K562 (cell line): Measurements from ENCODE around the gene TACC3. TPM values are rescaled to one million over a fixed set of nuclear protein-coding genes. Genes with fewer than 3 reads are reported as not detected.
A peak's percentile ranks its signal among the peaks of the same experiment; 100 is the strongest.

Experiments
- ATAC-seq: fragments of 200-7000 bp; cut with Tn5 transposase; 3 replicates; pipeline ENCODE4 v1.9.1; 2020; ENCODE audit warnings: moderate library complexity
- BruUV-seq: library from RNA; stranded (reverse); fragments of 400-500 nt; replicated peaks from 2 replicates; lab custom pipeline; 2021; lab: Mats Ljungman, UMichigan
- CTCF ChIA-PET: fragments of 300-600 bp; formaldehyde crosslinking; extraction: SDS; loops from one replicate; lab custom pipeline; 2021; ENCODE audit warnings: low intra/inter-chr PET ratio; lab: Yijun Ruan, JAX
- POLR2A ChIA-PET: fragments of 300-600, 350-650 bp; sonication (Branson Sonifier 250); formaldehyde crosslinking; extraction: SDS; loops from one replicate; lab custom pipeline; 2021; ENCODE audit warnings: antibody characterized with exemption, inconsistent platforms; lab: Yijun Ruan, JAX
- DNase-seq, 4 experiments: peaks; one replicate each; pipeline versions ENCODE4 v3.0.0 to v3.0.0-alpha.2; 2011 to 2018; ENCODE audit warnings: low spot score in 3 of 4, mixed read lengths in 3 of 4; ENCODE audit errors: extremely low read depth in 1 of 4
- FAIRE-seq: peaks from 2 replicates; lab custom pipeline; 2011; peaks lifted over from hg19 to GRCh38; lab: Jason Lieb, UNC
- H2AFZ ChIP-seq: 2 replicates; pipeline ENCODE4 v1.6.0; 2011; ENCODE audit warnings: low read depth, low read length, control low read depth, inconsistent platforms
- H3K27ac ChIP-seq: fragments of 200-600 bp; 3 replicates; pipeline ENCODE4 v1.8.0; 2011; ENCODE audit warnings: low read depth, mild to moderate bottlenecking, control low read depth, inconsistent platforms, low read length, moderate library complexity, mixed read lengths; ENCODE audit errors: extremely low read depth
- H3K27me3 ChIP-seq, 2 experiments: fragments of 300-600 bp in 1 of 2; 2 replicates in 1 of 2; 3 replicates in 1 of 2; pipeline versions ENCODE4 v1.6.0 to v1.8.0; 2011; ENCODE audit warnings: inconsistent platforms in 2 of 2, low read length in 2 of 2, mild to moderate bottlenecking in 1 of 2, mixed read lengths in 1 of 2, moderate library complexity in 1 of 2; ENCODE audit not compliant: control insufficient read depth in 2 of 2, insufficient read depth in 2 of 2
- H3K36me3 ChIP-seq: fragments of 300-600 bp; 3 replicates; pipeline ENCODE4 v1.8.0; 2011; ENCODE audit warnings: mild to moderate bottlenecking, low read length, inconsistent platforms; ENCODE audit not compliant: control insufficient read depth, insufficient read depth
- H3K4me1 ChIP-seq, 2 experiments: fragments of 200-600 bp in 1 of 2; replicated peaks in 1 of 2; 2 replicates in 1 of 2; 3 replicates in 1 of 2; pipeline versions ENCODE4 v1.5.1 to v1.8.0; 2011; ENCODE audit warnings: inconsistent platforms in 2 of 2, low read length in 2 of 2, mild to moderate bottlenecking in 1 of 2, mixed read lengths in 1 of 2, moderate library complexity in 1 of 2; ENCODE audit not compliant: control insufficient read depth in 2 of 2, insufficient read depth in 2 of 2
- H3K4me2 ChIP-seq: 2 replicates; pipeline ENCODE4 v1.6.1; 2011; ENCODE audit warnings: low read length, control low read depth, inconsistent platforms, mixed read lengths; ENCODE audit not compliant: insufficient read depth
- H3K4me3 ChIP-seq: fragments of 200-600 bp; sonication (generic), shearing (Covaris generic); 2 replicates; pipeline ENCODE4 v1.5.1; 2016; ENCODE audit warnings: control low read depth, inconsistent platforms
- H3K79me2 ChIP-seq: fragments of 200-600 bp; 3 replicates; pipeline ENCODE4 v1.8.0; 2011; ENCODE audit warnings: low read length, inconsistent platforms; ENCODE audit not compliant: control insufficient read depth, insufficient read depth
- H3K9ac ChIP-seq, 2 experiments: 2 replicates each; pipeline versions ENCODE4 v1.6.0 to v1.6.1; 2011; ENCODE audit warnings: low read depth in 2 of 2, low read length in 2 of 2, control low read depth in 1 of 2, inconsistent platforms in 1 of 2, mild to moderate bottlenecking in 1 of 2, mixed read lengths in 1 of 2; ENCODE audit not compliant: insufficient read depth in 1 of 2
- H3K9me1 ChIP-seq: one replicate; pipeline ENCODE4 v1.6.0; 2011; ENCODE audit warnings: inconsistent platforms, mild to moderate bottlenecking, low read length, moderate library complexity; ENCODE audit not compliant: control insufficient read depth, insufficient read depth
- H3K9me3 ChIP-seq: replicated peaks from 2 replicates; pipeline ENCODE4 v1.5.1; 2011; ENCODE audit warnings: low read depth, low read length, inconsistent platforms; ENCODE audit not compliant: control insufficient read depth, insufficient read depth
- H4K20me1 ChIP-seq: replicated peaks from 2 replicates; pipeline ENCODE4 v1.6.1; 2011; ENCODE audit warnings: low read length, inconsistent platforms, mixed read lengths; ENCODE audit not compliant: control insufficient read depth, insufficient read depth
- ESRRB ChIP-seq: fragments of 250-450 bp; sonication (Bioruptor Pico); IDR thresholded peaks from 2 replicates; pipeline ENCODE4 v1.5.0; 2020; ENCODE audit warnings: mild to moderate bottlenecking, moderate library complexity, borderline replicate concordance
- KLF1 ChIP-seq: fragments of 450-650 bp; IDR thresholded peaks from 2 replicates; pipeline ENCODE4 v1.6.1; 2016; ENCODE audit warnings: missing genetic modification characterization, missing compliant biosample characterization
- MYNN ChIP-seq, 2 experiments: sonication (generic); formaldehyde crosslinking in 1 of 2; IDR thresholded peaks; 2 replicates each; pipeline versions ENCODE4 v1.5.0 to v1.6.1; 2016 to 2020; ENCODE audit warnings: antibody characterized with exemption in 1 of 2, missing genetic modification reagents in 1 of 2
- NR3C1 ChIP-seq: sonication (generic); formaldehyde crosslinking; IDR thresholded peaks from 2 replicates; pipeline ENCODE4 v1.8.1; 2022; ENCODE audit warnings: missing genetic modification reagents
- RBM39 ChIP-seq: fragments of 200-400 bp; formaldehyde crosslinking; optimal IDR thresholded peaks from 2 replicates; pipeline ENCODE3; 2018; ENCODE audit warnings: low read depth, low read length
- SREBF2 ChIP-seq: sonication (generic); formaldehyde crosslinking; IDR thresholded peaks from 2 replicates; pipeline ENCODE4 v1.4.0; 2020; ENCODE audit warnings: mild to moderate bottlenecking, missing genetic modification reagents
- THAP7 ChIP-seq: fragments of 250-450 bp; sonication (Bioruptor Pico); IDR thresholded peaks from 2 replicates; pipeline ENCODE4 v1.5.0; 2021
- TOE1 ChIP-seq, 2 experiments: fragments of 450-650 bp in 1 of 2; sonication (generic) in 1 of 2; formaldehyde crosslinking in 1 of 2; IDR thresholded peaks; 2 replicates each; pipeline versions ENCODE4 v1.7.1 to v1.8.0; 2016 to 2022; ENCODE audit warnings: borderline replicate concordance in 2 of 2, mild to moderate bottlenecking in 2 of 2, antibody characterized with exemption in 1 of 2, inconsistent platforms in 1 of 2, low read depth in 1 of 2, missing genetic modification reagents in 1 of 2, moderate library complexity in 1 of 2
- ZBTB11 ChIP-seq, 3 experiments: fragments of 200-800 bp in 1 of 3; fragments of 250-450 bp in 1 of 3; fragments of 450-650 bp in 1 of 3; sonication (Bioruptor Pico) in 1 of 3; sonication (Bioruptor generic) in 1 of 3; formaldehyde crosslinking in 1 of 3; IDR thresholded peaks; 2 replicates each; pipeline versions ENCODE4 v1.6.1 to v1.8.0; 2016 to 2022; ENCODE audit warnings: mild to moderate bottlenecking in 2 of 3, missing genetic modification characterization in 2 of 3, missing compliant biosample characterization in 1 of 3, moderate library complexity in 1 of 3
- ZNF511 ChIP-seq: sonication (generic); formaldehyde crosslinking; IDR thresholded peaks from 2 replicates; pipeline ENCODE4 v1.8.0; 2022; ENCODE audit warnings: mild to moderate bottlenecking, missing genetic modification reagents
- ZNF740 ChIP-seq, 3 experiments: fragments of 200-800 bp in 1 of 3; sonication (Bioruptor generic) in 1 of 3; sonication (generic) in 1 of 3; formaldehyde crosslinking in 1 of 3; IDR thresholded peaks; 2 replicates each; pipeline versions ENCODE4 v1.6.1 to v1.8.0; 2016 to 2022; ENCODE audit warnings: mild to moderate bottlenecking in 2 of 3, missing compliant biosample characterization in 2 of 3, missing genetic modification characterization in 2 of 3, missing genetic modification reagents in 1 of 3
- WGBS: fragments of 100-300 bp; shearing (Covaris generic); methylation state at CpG from one replicate; pipeline ENCODE4 v1.1.6; 2016; ENCODE audit warnings: low coverage, mixed read lengths; ENCODE audit not compliant: insufficient coverage; ENCODE audit errors: missing lambda C conversion rate; 5-methylcytosine and 5-hydroxymethylcytosine counted together
- in situ Hi-C: fragments of 300-500 bp; cut with MboI; formaldehyde crosslinking; loops from 4 replicates; pipeline ENCODE4 v1.15.0; 2018; ENCODE audit warnings: inconsistent platforms, mixed read lengths
- intact Hi-C: fragments of 100-400 bp; cut with micrococcal nuclease; formaldehyde crosslinking; loops from 2 replicates; pipeline ENCODE4 v1.14.2; 2022
- polyA plus RNA-seq, 8 experiments: library from polyadenylated mRNA; depleted of rRNA in 4 of 8; stranded (reverse) in 5 of 8; unstranded in 3 of 8; fragments of >200 nt; fragmentation: Nextera tagmentation in 2 of 8; fragmentation: Illumina TruSeq in 1 of 8; extraction: Ambion mirVana in 2 of 8; extraction: Trizol in 1 of 8; gene quantifications; 2 replicates each; pipeline versions ENCODE4 v1.2.1 to v1.2.3, GENCODE V29; 2011 to 2014; ENCODE audit warnings: inconsistent platforms in 1 of 8, missing spikeins in 1 of 8
- total RNA-seq, 7 experiments: library from RNA; depleted of rRNA in 6 of 7; stranded (reverse); fragments of >200 nt in 6 of 7; fragmentation: Illumina TruSeq in 2 of 7; extraction: Trizol in 2 of 7; gene quantifications; 2 replicates each; pipeline versions ENCODE4 v1.2.1 to v1.2.3, GENCODE V29; 2011 to 2021; ENCODE audit warnings: low replicate concordance in 1 of 7

The TACC3 gene
- total and polyA plus RNA-seq, 9 of the 15 experiments (the other 6 are each of a cell fraction or from before 2014, with no cell fraction given) = 1.9 to 122 (median 55.6) TPM

GRCh38 chr4:1767770-1768366 lies 46.5 kb downstream of the TACC3 start (continued):
- TF ChIP-seq ZBTB11 (CRISPR knock-in tag; IDR thresholded peaks at IDR 0.05) = peak in 1 of 3 experiments; percentile 48; a peak in 1 of 6 replicates

GRCh38 chr4:1768367-1769034 lies 47.2 kb downstream of the TACC3 start:
- Histone ChIP-seq H3K79me2 (no peaks in the 10 kb centered on the region), H4K20me1 (0 out of 2 replicates have a peak, but pooled peaks cover 3% of the 10 kb centered on the region), H3K9me3 (no peaks in the 10 kb centered on the region), H3K27ac (no peak overlapping the region), H3K9me1 (no peaks in the 10 kb centered on the region), H3K4me2 (0 out of 2 replicates have a peak overlapping the region, but pooled peaks have one; percentile 14), H2AFZ (no peak overlapping the region), H3K4me3 (no peak overlapping the region), H3K9ac (no peak overlapping the region; a peak in 1 of 4 replicates), H3K36me3 (no peaks in the 10 kb centered on the region), H3K27me3 (no peaks in the 10 kb centered on the region), H3K4me1 (peaks cover 2 to 87% of the 10 kb centered on the region in 2 experiments; a peak in 3 of 5 replicates)
- ChIA-PET POLR2A (interaction anchor here (0.6 to 1.2 kb wide), 3 partner anchors 10 to 25 kb away, joined by 3 to 5 read pairs (median 4); partner anchors contain the start of gene FGFR3), CTCF (no interaction called here)
- no TSS peak for BruUV-seq
- intact Hi-C loops = no loop called here
- DNase-seq (no peak), FAIRE-seq (no peak), ATAC-seq (no peak)
- in situ Hi-C loops = no loop called here
- 51% methylated on average over 14 of the region's 23 CpGs for WGBS
- no peak for TF ChIP-seq NR3C1 (CRISPR knock-in tag)
- TF ChIP-seq ZNF740 (CRISPR knock-in tag; IDR thresholded peaks at IDR 0.05) = no peak
- no peak for TF ChIP-seq ZNF740 (tag; IDR thresholded peaks at IDR 0.05)
- TF ChIP-seq RBM39 = no peak
- TF ChIP-seq KLF1 = no peak
- TF ChIP-seq THAP7 = no peak
- no peak for TF ChIP-seq ESRRB
- no peak for TF ChIP-seq MYNN (IDR thresholded peaks at IDR 0.05)
- no peak for TF ChIP-seq MYNN (CRISPR knock-in tag; IDR thresholded peaks at IDR 0.05)
- TF ChIP-seq ZNF511 (CRISPR knock-in tag) = no peak
- no peak for TF ChIP-seq SREBF2 (CRISPR knock-in tag)
- TF ChIP-seq TOE1 (IDR thresholded peaks at IDR 0.05; ENCODE audit: borderline replicate concordance) = no peak
- TF ChIP-seq TOE1 (CRISPR knock-in tag; IDR thresholded peaks at IDR 0.05; ENCODE audit: borderline replicate concordance, low read depth) = no peak
